GM23338 (cell line): Measurements from ENCODE around the gene ZFR2. TPM values are rescaled to one million over a fixed set of nuclear protein-coding genes. Genes with fewer than 3 reads are reported as not detected.
"Not testable (repeated sequence)": the region's sequence is repeated elsewhere in the genome, so short reads cannot be mapped to it uniquely, and the experiment has no call there.

Experiments used
- ATAC-seq: fragments of 200-7000 bp; cut with Tn5 transposase; 3 replicates; pipeline ENCODE4 v1.9.1; 2020
- DNase-seq: peaks from one replicate; pipeline ENCODE4 v3.0.0-alpha.2; 2015; ENCODE audit warnings: low spot score
- H2AFZ ChIP-seq: fragments of 200-600 bp; sonication (generic); 2 replicates; pipeline ENCODE4 v1.8.0; 2016; ENCODE audit warnings: antibody characterized with exemption, mild to moderate bottlenecking, moderate library complexity
- H3F3A ChIP-seq: fragments of 200-600 bp; sonication (generic); replicated peaks from 2 replicates; pipeline ENCODE4 v1.8.0; 2017; ENCODE audit warnings: antibody characterized with exemption, mixed run types, low read depth
- H3K27ac ChIP-seq: fragments of 200-600 bp; sonication (generic); 2 replicates; pipeline ENCODE4 v1.6.1; 2016; ENCODE audit warnings: low read depth
- H3K27me3 ChIP-seq: fragments of 200-600 bp; sonication (generic); 2 replicates; pipeline ENCODE4 v1.8.0; 2016; ENCODE audit warnings: mild to moderate bottlenecking, mixed run types, moderate library complexity; ENCODE audit not compliant: insufficient read depth
- H3K36me3 ChIP-seq: fragments of 200-600 bp; sonication (generic); 2 replicates; pipeline ENCODE4 v1.8.0; 2016; ENCODE audit warnings: mild to moderate bottlenecking; ENCODE audit not compliant: insufficient read depth
- H3K4me1 ChIP-seq: fragments of 200-600 bp; sonication (generic); 2 replicates; pipeline ENCODE4 v1.8.0; 2016; ENCODE audit warnings: mild to moderate bottlenecking, moderate library complexity; ENCODE audit not compliant: insufficient read depth
- H3K4me2 ChIP-seq: fragments of 200-600 bp; sonication (generic); 2 replicates; pipeline ENCODE4 v1.7.1; 2017; ENCODE audit warnings: mixed run types
- H3K4me3 ChIP-seq: fragments of 200-600 bp; sonication (generic); 2 replicates; pipeline ENCODE4 v1.6.1; 2016; ENCODE audit warnings: mixed run types
- H3K79me2 ChIP-seq: fragments of 200-600 bp; sonication (generic); replicated peaks from 2 replicates; pipeline ENCODE4 v1.8.0; 2017; ENCODE audit warnings: mild to moderate bottlenecking; ENCODE audit not compliant: insufficient read depth
- H3K9me2 ChIP-seq: fragments of 200-600 bp; sonication (generic); 2 replicates; pipeline ENCODE4 v1.8.0; 2017; ENCODE audit not compliant: insufficient read depth
- H4K20me1 ChIP-seq: fragments of 200-600 bp; sonication (generic); replicated peaks from 2 replicates; pipeline ENCODE4 v1.8.0; 2017; ENCODE audit warnings: mild to moderate bottlenecking; ENCODE audit not compliant: insufficient read depth
- H3K27ac Mint-ChIP-seq: 2 replicates; pipeline ENCODE4 v1.8.0; 2020; ENCODE audit warnings: inconsistent platforms, mild to moderate bottlenecking, moderate library complexity, mixed read lengths
- H3K27me3 Mint-ChIP-seq: 3 replicates; pipeline ENCODE4 v1.8.0; 2022; ENCODE audit warnings: low read depth, mild to moderate bottlenecking, moderate library complexity, mixed read lengths, inconsistent platforms; ENCODE audit not compliant: insufficient read depth, poor library complexity
- H3K36me3 Mint-ChIP-seq: 3 replicates; pipeline ENCODE4 v1.8.0; 2021; ENCODE audit warnings: low read depth, mild to moderate bottlenecking, inconsistent platforms, moderate library complexity, mixed read lengths
- H3K4me1 Mint-ChIP-seq: 3 replicates; pipeline ENCODE4 v1.8.0; 2020; ENCODE audit warnings: mild to moderate bottlenecking, inconsistent platforms, mixed read lengths
- H3K4me3 Mint-ChIP-seq: 3 replicates; pipeline ENCODE4 v1.8.0; 2021; ENCODE audit warnings: moderate library complexity, mild to moderate bottlenecking, inconsistent platforms, mixed read lengths
- H3K9me3 Mint-ChIP-seq: 3 replicates; pipeline ENCODE4 v1.8.0; 2020; ENCODE audit warnings: moderate library complexity, mild to moderate bottlenecking, inconsistent platforms, mixed read lengths
- CREB1 ChIP-seq: fragments of 250-450 bp; sonication (Bioruptor Pico); IDR thresholded peaks from 2 replicates; pipeline ENCODE4 v1.5.0; 2020; ENCODE audit warnings: low read depth, mild to moderate bottlenecking, moderate library complexity
- EZH2 ChIP-seq: fragments of 200-600 bp; sonication (generic); IDR thresholded peaks from one replicate; pipeline ENCODE4 v1.8.0; 2017; ENCODE audit warnings: antibody characterized with exemption, mild to moderate bottlenecking, low read depth; ENCODE audit not compliant: unreplicated experiment
- EZH2phosphoT487 ChIP-seq: fragments of 200-600 bp; sonication (generic); IDR thresholded peaks from one replicate; pipeline ENCODE4 v1.8.1; 2018; ENCODE audit warnings: antibody characterized with exemption; ENCODE audit not compliant: unreplicated experiment
- JUNB ChIP-seq: IDR thresholded peaks from one replicate; pipeline ENCODE4 v1.6.1; 2016; ENCODE audit warnings: antibody characterized with exemption; ENCODE audit not compliant: unreplicated experiment
- POLR2AphosphoS5 ChIP-seq: IDR thresholded peaks from 2 replicates; pipeline ENCODE4 v1.6.1; 2016; ENCODE audit warnings: antibody characterized with exemption, low read depth
- STAT1 ChIP-seq: IDR thresholded peaks from one replicate; pipeline ENCODE4 v1.6.1; 2016; ENCODE audit warnings: antibody characterized with exemption; ENCODE audit not compliant: unreplicated experiment
- ZNF114 ChIP-seq: fragments of 250-450 bp; sonication (Bioruptor Pico); IDR thresholded peaks from 2 replicates; pipeline ENCODE4 v1.5.0; 2020; ENCODE audit warnings: mild to moderate bottlenecking, moderate library complexity
- ZNF331 ChIP-seq: fragments of 250-450 bp; sonication (Bioruptor Pico); IDR thresholded peaks from 2 replicates; pipeline ENCODE4 v1.5.0; 2020; ENCODE audit warnings: low read depth, mild to moderate bottlenecking, moderate library complexity
- polyA plus RNA-seq: library from polyadenylated mRNA; unstranded; fragments of >200 nt; fragmentation: Nextera tagmentation; extraction: Ambion mirVana; gene quantifications from 2 replicates; pipeline ENCODE4 v1.2.1, GENCODE V29; 2016
- total RNA-seq: library from RNA; depleted of rRNA; stranded (reverse); fragments of >200 nt; shearing (Covaris generic); gene quantifications from 2 replicates; pipeline ENCODE4 v1.2.3, GENCODE V29; 2014
- TF ChIP-seq, protein P1 (sequence below): fragments of 250-450 bp; sonication (Bioruptor Pico); IDR thresholded peaks from 2 replicates; pipeline ENCODE4 v1.5.0; 2020; ENCODE audit warnings: mild to moderate bottlenecking, moderate library complexity
- TF ChIP-seq, protein P2 (sequence below), 2 experiments: fragments of 200-600 bp in 1 of 2; sonication (generic) in 1 of 2; conservative IDR thresholded peaks; 2 replicates each; pipeline versions ENCODE4 v1.5.1 to v1.6.1; 2016 to 2017; ENCODE audit warnings: antibody characterized with exemption in 2 of 2, low read depth in 2 of 2, mild to moderate bottlenecking in 2 of 2, moderate library complexity in 1 of 2
- TF ChIP-seq, protein P3 (sequence below): IDR thresholded peaks from one replicate; pipeline ENCODE4 v1.6.1; 2018; ENCODE audit warnings: antibody characterized with exemption; ENCODE audit not compliant: unreplicated experiment

The ZFR2 gene
- total and polyA plus RNA-seq, 2 experiments from 2014 or later, result 15.8 to 31.3 TPM

DNA sequence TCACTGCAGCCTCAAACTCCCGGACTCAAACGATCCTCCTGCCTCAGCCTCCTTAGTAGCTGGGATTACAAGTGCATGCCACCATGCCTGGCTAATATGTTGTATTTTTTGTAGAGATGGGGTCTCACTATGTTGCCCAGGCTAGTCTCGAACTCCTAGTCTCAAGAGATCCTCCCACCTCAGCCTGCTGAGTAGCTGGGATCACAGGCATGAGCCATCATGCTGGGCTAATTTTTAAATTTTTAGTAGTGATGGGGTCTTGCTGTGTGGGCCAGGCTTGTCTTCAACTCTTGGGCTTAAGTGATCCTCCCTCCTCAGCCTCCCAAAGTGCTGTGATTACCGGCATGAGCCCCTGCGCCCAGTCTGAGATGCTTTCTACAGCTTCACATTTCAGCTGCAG, 26.9 kb upstream of the ZFR2 start:
- Histone ChIP-seq H3F3A (no peaks in the 10 kb centered on the region), H3K79me2 (no peaks in the 10 kb centered on the region), H4K20me1 (0 out of 2 replicates have a peak, but pooled peaks cover 3% of the 10 kb centered on the region), H3K9me2 (no peaks in the 10 kb centered on the region), H3K27ac (no peak overlapping the region), H2AFZ (no peak overlapping the region), H3K4me3 (no peak overlapping the region), H3K36me3 (peaks cover 11% of the 10 kb centered on the region), H3K27me3 (no peaks in the 10 kb centered on the region), H3K4me2 (no peak overlapping the region), H3K4me1 (no peaks in the 10 kb centered on the region)
- TF ChIP-seq, protein P1, sequence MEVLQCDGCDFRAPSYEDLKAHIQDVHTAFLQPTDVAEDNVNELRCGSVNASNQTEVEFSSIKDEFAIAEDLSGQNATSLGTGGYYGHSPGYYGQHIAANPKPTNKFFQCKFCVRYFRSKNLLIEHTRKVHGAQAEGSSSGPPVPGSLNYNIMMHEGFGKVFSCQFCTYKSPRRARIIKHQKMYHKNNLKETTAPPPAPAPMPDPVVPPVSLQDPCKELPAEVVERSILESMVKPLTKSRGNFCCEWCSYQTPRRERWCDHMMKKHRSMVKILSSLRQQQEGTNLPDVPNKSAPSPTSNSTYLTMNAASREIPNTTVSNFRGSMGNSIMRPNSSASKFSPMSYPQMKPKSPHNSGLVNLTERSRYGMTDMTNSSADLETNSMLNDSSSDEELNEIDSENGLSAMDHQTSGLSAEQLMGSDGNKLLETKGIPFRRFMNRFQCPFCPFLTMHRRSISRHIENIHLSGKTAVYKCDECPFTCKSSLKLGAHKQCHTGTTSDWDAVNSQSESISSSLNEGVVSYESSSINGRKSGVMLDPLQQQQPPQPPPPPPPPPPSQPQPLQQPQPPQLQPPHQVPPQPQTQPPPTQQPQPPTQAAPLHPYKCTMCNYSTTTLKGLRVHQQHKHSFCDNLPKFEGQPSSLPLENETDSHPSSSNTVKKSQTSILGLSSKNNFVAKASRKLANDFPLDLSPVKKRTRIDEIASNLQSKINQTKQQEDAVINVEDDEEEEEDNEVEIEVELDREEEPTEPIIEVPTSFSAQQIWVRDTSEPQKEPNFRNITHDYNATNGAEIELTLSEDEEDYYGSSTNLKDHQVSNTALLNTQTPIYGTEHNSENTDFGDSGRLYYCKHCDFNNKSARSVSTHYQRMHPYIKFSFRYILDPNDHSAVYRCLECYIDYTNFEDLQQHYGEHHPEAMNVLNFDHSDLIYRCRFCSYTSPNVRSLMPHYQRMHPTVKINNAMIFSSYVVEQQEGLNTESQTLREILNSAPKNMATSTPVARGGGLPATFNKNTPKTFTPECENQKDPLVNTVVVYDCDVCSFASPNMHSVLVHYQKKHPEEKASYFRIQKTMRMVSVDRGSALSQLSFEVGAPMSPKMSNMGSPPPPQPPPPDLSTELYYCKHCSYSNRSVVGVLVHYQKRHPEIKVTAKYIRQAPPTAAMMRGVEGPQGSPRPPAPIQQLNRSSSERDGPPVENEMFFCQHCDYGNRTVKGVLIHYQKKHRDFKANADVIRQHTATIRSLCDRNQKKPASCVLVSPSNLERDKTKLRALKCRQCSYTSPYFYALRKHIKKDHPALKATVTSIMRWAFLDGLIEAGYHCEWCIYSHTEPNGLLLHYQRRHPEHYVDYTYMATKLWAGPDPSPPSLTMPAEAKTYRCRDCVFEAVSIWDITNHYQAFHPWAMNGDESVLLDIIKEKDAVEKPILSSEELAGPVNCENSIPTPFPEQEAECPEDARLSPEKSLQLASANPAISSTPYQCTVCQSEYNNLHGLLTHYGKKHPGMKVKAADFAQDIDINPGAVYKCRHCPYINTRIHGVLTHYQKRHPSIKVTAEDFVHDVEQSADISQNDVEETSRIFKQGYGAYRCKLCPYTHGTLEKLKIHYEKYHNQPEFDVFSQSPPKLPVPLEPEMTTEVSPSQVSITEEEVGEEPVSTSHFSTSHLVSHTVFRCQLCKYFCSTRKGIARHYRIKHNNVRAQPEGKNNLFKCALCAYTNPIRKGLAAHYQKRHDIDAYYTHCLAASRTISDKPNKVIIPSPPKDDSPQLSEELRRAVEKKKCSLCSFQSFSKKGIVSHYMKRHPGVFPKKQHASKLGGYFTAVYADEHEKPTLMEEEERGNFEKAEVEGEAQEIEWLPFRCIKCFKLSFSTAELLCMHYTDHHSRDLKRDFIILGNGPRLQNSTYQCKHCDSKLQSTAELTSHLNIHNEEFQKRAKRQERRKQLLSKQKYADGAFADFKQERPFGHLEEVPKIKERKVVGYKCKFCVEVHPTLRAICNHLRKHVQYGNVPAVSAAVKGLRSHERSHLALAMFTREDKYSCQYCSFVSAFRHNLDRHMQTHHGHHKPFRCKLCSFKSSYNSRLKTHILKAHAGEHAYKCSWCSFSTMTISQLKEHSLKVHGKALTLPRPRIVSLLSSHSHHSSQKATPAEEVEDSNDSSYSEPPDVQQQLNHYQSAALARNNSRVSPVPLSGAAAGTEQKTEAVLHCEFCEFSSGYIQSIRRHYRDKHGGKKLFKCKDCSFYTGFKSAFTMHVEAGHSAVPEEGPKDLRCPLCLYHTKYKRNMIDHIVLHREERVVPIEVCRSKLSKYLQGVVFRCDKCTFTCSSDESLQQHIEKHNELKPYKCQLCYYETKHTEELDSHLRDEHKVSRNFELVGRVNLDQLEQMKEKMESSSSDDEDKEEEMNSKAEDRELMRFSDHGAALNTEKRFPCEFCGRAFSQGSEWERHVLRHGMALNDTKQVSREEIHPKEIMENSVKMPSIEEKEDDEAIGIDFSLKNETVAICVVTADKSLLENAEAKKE (CRISPR knock-in tag), result no peak
- TF ChIP-seq JUNB (no peak), EZH2phosphoT487 (no peak), ZNF114 (CRISPR knock-in tag) (no peak), ZNF331 (CRISPR knock-in tag) (no peak), CREB1 (CRISPR knock-in tag) (no peak), STAT1 (no peak), POLR2AphosphoS5 (no peak), EZH2 (no peak)
- TF ChIP-seq, protein P2, sequence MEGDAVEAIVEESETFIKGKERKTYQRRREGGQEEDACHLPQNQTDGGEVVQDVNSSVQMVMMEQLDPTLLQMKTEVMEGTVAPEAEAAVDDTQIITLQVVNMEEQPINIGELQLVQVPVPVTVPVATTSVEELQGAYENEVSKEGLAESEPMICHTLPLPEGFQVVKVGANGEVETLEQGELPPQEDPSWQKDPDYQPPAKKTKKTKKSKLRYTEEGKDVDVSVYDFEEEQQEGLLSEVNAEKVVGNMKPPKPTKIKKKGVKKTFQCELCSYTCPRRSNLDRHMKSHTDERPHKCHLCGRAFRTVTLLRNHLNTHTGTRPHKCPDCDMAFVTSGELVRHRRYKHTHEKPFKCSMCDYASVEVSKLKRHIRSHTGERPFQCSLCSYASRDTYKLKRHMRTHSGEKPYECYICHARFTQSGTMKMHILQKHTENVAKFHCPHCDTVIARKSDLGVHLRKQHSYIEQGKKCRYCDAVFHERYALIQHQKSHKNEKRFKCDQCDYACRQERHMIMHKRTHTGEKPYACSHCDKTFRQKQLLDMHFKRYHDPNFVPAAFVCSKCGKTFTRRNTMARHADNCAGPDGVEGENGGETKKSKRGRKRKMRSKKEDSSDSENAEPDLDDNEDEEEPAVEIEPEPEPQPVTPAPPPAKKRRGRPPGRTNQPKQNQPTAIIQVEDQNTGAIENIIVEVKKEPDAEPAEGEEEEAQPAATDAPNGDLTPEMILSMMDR (conservative IDR thresholded peaks at IDR 0.05; ENCODE audit: low read depth in 2 of 2), result no peak
- TF ChIP-seq, protein P3, sequence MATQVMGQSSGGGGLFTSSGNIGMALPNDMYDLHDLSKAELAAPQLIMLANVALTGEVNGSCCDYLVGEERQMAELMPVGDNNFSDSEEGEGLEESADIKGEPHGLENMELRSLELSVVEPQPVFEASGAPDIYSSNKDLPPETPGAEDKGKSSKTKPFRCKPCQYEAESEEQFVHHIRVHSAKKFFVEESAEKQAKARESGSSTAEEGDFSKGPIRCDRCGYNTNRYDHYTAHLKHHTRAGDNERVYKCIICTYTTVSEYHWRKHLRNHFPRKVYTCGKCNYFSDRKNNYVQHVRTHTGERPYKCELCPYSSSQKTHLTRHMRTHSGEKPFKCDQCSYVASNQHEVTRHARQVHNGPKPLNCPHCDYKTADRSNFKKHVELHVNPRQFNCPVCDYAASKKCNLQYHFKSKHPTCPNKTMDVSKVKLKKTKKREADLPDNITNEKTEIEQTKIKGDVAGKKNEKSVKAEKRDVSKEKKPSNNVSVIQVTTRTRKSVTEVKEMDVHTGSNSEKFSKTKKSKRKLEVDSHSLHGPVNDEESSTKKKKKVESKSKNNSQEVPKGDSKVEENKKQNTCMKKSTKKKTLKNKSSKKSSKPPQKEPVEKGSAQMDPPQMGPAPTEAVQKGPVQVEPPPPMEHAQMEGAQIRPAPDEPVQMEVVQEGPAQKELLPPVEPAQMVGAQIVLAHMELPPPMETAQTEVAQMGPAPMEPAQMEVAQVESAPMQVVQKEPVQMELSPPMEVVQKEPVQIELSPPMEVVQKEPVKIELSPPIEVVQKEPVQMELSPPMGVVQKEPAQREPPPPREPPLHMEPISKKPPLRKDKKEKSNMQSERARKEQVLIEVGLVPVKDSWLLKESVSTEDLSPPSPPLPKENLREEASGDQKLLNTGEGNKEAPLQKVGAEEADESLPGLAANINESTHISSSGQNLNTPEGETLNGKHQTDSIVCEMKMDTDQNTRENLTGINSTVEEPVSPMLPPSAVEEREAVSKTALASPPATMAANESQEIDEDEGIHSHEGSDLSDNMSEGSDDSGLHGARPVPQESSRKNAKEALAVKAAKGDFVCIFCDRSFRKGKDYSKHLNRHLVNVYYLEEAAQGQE, result no peak
- ATAC-seq (no peak), DNase-seq (no peak)
- no peaks in the 10 kb centered on the region for H3K4me1 Mint-ChIP-seq
- peaks cover 2% of the 10 kb centered on the region for H3K27me3 Mint-ChIP-seq
- peaks cover 9% of the 10 kb centered on the region for H3K9me3 Mint-ChIP-seq
- H3K27ac Mint-ChIP-seq, result no peak overlapping the region
- H3K36me3 Mint-ChIP-seq, result peaks cover 20% of the 10 kb centered on the region
- no peak overlapping the region for H3K4me3 Mint-ChIP-seq

DNA sequence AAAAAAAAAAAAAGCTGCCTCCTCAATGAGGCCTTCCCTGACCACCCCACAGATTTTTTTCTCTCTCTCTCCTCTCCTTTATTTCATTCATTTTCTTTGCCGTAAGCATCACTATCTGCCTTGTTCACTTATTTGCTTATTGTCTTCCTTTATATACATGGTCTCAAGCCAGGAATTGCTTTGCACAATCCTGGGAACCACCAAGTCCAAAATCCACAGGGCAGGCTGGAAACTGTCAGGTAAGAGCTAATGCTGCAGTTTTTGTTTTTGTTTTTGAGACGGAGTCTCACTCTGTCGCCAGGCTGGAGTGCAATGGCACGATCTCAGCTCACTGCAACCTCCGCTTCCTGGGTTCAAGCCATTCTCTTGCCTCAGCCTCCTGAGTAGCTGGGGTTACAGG, 26.1 kb upstream of the ZFR2 start:
- peaks cover 20% of the 10 kb centered on the region for H3K36me3 Mint-ChIP-seq
- H3K27ac ChIP-seq, H3K79me2 ChIP-seq, H3K4me1 Mint-ChIP-seq, H3K9me3 Mint-ChIP-seq, H3K4me2 ChIP-seq, H3K27me3 ChIP-seq, H3F3A ChIP-seq, H3K9me2 ChIP-seq, H3K4me3 Mint-ChIP-seq, H3K4me1 ChIP-seq, DNase-seq, ATAC-seq, H4K20me1 ChIP-seq, H3K4me3 ChIP-seq, H3K27ac Mint-ChIP-seq, H2AFZ ChIP-seq, H3K27me3 Mint-ChIP-seq: not testable (repeated sequence)
- H3K36me3 ChIP-seq, result peaks cover 11% of the 10 kb centered on the region
